Measurements from ENCODE around the gene TRERF1.
A peak's percentile ranks its signal among the peaks of the same experiment; 100 is the strongest.

TRERF1 gene

DNA sequence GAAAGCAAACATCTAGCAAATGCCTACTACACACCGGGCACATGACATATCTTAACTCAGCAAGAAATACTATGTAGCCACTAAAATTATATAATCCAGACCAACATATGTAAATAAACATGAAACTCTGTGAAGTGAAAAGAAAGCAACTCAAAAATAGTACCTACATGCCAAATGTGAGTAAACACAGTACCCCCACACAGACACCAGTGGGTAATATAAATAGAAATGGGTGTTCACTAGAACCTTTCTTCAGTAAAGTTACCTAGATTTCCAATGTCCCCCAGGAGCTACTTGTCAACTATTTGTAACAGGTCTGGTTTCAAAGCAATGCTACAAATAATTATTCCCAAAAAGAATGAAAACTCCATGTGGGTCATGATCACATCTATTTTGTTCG is 25.5 kb downstream of the TRERF1 start:
- in situ Hi-C loops (cut with MboI; ENCODE audit: low pct_unique_long_range_greater_than_20kb, low sequenced_read_pairs, unreplicated experiment) = no loop called here
- no peak for DNase-seq (ENCODE audit: low spot score)
- TF ChIP-seq CTCF (IDR thresholded peaks at IDR 0.05; ENCODE audit: extremely low read depth, insufficient read depth, missing control alignments) = no peak

DNA sequence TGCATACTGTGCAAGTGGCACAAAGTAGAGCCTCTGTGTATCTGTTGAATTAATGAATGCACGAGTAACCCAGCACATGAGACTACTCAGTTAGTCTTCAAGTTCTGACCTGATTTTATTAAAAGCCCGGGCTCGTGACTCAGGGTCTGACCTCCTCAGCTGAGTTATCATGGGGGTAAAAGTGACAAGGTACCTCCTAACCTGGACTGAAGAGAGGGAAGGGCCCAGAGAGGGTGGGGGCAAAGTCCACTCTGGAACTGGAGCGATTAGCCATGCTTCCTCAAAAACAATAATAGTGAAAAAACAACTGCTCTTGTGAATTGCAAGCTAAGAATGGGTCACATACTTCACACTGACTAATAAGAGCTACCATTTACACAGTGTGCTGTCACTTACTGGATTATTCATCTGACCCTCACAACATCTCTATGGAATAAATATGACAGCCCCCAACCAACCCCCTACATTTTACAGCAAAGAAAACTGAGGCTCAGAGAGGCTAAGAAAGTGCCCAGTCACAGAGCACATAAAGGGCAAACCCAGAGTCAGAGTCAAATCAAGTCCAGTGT is 26.7 kb downstream of the TRERF1 start:
- DNase-seq (ENCODE audit: low spot score) = no peak
- in situ Hi-C loops (cut with MboI; ENCODE audit: low pct_unique_long_range_greater_than_20kb, low sequenced_read_pairs, unreplicated experiment) = no loop called here
- TF ChIP-seq CTCF (IDR thresholded peaks at IDR 0.05; ENCODE audit: extremely low read depth, insufficient read depth, missing control alignments) = no peak

DNA sequence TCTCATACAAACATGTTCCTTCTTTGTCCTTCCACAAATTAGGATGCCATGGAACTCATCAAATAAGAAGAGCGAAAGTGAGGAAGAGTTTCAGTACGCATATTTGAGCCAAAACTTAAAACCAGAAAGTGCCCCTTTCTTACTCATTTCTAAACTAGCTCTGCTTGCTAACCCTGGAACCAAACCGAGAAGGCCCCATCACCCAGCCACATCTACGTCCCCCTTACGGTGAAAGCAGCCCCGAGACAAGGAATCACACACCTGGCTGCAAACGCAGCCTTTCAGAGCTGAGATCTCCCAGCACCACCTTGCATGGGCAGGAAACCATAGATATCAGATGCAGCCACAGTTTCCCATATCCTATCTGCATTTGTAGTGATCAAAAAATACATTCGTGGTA is 28.5 kb downstream of the TRERF1 start:
- no peak for TF ChIP-seq CTCF (IDR thresholded peaks at IDR 0.05; ENCODE audit: extremely low read depth, insufficient read depth, missing control alignments)
- peak; percentile 47 for DNase-seq (ENCODE audit: low spot score)
- in situ Hi-C loops (cut with MboI; ENCODE audit: low pct_unique_long_range_greater_than_20kb, low sequenced_read_pairs, unreplicated experiment) = no loop called here

DNA sequence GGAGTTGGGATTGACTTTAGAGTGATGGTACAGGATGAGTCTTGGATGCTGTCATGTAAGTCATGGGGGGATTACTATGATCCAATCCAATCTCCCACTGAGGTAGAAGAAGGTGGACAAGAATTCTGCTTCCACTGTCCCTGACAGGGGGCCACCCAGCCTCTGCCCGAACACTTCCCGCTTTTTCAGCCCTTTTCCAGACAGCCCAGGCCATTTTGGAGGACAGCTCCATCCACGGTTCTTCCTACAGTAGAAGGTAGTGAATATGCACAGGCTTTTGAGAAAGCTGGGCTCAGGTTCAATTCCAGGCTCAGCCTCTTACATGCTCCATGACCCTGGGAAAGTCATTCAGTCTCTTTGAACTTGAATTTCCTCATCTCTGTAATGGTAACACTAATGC is 31.0 kb downstream of the TRERF1 start:
- in situ Hi-C loops (cut with MboI; ENCODE audit: low pct_unique_long_range_greater_than_20kb, low sequenced_read_pairs, unreplicated experiment) = no loop called here
- TF ChIP-seq CTCF (IDR thresholded peaks at IDR 0.05; ENCODE audit: extremely low read depth, insufficient read depth, missing control alignments) = no peak
- no peak for DNase-seq (ENCODE audit: low spot score)

GRCh38 chr6:42419490-42420280 is 32.0 kb downstream of the TRERF1 start:
- no peak for DNase-seq (ENCODE audit: low spot score)
- in situ Hi-C loops (cut with MboI; ENCODE audit: low pct_unique_long_range_greater_than_20kb, low sequenced_read_pairs, unreplicated experiment) = no loop called here
- no peak for TF ChIP-seq CTCF (IDR thresholded peaks at IDR 0.05; ENCODE audit: extremely low read depth, insufficient read depth, missing control alignments)

- TF ChIP-seq CTCF (IDR thresholded peaks at IDR 0.05; ENCODE audit: extremely low read depth, insufficient read depth, missing control alignments) = no peak
- DNase-seq (ENCODE audit: low spot score) = no peak
- in situ Hi-C loops (cut with MboI; ENCODE audit: low pct_unique_long_range_greater_than_20kb, low sequenced_read_pairs, unreplicated experiment) = no loop called here
Observed at GRCh38 chr6:42418724-42419123, 33.0 kb downstream of the TRERF1 start.

Measured in GM13977 (cell line).